NCI-H82 (cell line): ENCODE results near the gene TMEM117.
A peak's percentile ranks its signal among the peaks of the same experiment; 100 is the strongest.
"Not testable (repeated sequence)": the region's sequence is repeated elsewhere in the genome, so short reads cannot be mapped to it uniquely, and the experiment has no call there.

ENCODE experiments used
- DNase-seq: peaks from one replicate; lab custom pipeline; 2025; lab: John Stamatoyannopoulos, UW

The TMEM117 gene

DNA sequence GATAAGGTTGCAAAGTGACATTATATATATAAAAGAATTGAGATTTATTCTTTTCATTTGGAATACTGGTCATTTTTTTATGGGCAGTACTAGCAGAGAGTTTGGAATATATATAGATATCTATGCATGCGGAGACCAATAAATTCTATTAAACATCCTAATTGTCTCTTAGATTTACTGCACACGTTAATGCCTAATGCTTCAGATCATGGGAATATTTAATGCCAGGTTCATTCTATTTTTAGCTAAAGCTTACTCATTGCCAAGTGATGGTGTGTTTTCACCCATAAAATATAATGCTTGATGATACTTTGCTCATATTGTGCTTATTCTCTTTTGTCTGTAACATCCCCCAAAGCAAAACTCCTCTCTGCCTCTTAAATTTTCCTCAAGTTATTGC is 264.4 kb downstream of the TMEM117 start:
- no peak for DNase-seq

DNA sequence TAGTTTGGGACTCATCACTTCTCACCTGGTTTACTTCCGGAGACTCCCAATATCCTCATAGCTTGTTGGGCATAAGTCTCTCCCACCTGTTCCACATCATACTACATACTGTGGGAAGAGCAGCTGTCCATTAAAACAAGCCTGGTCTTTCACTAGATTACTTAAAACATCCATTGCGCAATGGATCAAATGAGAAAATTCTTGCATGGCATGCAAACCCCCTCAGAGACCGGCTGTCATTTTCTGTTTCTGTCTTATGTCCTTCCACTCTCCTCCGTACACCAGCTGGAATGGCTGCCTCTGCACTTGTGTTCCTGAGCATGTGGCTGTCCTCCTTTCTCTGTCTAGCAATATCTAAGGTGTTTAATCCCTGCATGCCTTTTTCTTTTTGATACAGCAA is 265.6 kb downstream of the TMEM117 start:
- DNase-seq: peak; percentile 62

DNA sequence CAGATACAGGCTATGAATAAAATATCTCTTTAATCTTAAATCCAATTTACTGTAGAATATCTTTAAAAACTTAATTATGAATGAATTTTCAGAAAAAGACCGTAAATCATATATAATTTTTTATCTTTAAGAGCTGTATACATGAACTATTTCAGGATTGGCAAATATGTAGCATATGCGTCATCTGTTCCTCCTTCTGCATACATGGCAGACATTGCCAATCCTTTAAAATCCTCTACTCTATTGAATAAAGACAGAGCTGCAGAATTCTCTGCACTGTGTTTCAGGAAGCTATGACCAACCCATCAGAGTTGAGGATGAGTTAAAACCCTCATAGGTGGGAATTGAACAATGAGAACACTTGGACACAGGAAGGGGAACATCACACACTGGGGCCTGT is 279.0 kb downstream of the TMEM117 start:
- no peak for DNase-seq

DNA sequence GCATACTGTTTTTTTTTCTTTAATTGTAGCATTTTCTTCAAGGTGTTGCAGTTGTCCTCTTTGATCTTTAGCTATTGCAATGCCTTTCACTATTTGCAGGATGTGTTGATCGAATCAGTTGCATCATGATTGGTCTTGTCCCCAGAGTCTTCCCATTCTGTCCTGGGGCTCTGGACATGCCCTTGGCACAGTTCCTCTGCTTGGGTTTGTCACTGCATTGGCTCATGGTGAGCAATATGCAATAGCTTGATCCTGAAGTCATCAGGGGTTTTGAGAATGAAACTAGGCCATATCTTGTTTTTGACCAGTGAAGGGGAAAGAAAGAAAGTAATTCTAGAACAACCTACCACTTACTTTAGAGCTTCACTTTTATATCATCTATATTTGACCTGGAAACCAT is 281.5 kb downstream of the TMEM117 start:
- no peak for DNase-seq

DNA sequence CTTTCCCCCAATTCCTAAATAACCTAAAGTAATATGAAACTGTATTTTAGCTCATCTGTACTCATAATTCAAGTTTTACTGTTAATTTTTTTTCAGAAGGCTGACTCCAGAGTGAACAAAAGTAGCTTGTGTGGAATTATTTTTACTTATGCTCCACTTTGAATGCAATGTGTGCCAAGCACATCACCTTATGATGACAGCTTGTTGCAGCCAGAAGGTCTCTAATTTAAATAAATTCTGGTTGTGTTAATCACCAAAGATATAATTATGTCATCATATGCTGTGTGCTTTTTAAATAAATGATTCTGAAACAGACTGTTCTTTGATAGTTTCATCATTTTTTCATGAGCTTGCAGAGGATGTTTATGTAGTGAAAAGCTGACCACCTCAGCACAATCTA is 283.1 kb downstream of the TMEM117 start:
- DNase-seq: no peak

DNA sequence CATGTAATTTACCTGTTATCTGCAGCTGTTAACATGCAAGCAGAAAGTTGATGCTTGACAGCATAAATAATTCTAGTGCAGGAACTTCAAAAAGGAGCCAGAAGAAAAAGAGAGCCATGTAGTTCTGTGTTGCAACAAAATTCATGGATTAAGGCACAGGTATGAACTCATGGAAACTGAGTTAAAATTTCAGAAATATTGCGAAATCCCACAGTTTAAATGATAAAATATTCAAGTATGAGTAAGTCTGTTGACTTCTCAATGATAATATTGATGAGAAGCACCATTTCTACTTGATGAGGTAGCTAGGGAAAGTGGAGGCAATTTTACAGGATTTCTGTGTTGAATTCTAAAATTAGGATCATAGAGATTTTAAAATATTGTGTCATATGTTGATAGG is 290.9 kb downstream of the TMEM117 start:
- DNase-seq: no peak

DNA sequence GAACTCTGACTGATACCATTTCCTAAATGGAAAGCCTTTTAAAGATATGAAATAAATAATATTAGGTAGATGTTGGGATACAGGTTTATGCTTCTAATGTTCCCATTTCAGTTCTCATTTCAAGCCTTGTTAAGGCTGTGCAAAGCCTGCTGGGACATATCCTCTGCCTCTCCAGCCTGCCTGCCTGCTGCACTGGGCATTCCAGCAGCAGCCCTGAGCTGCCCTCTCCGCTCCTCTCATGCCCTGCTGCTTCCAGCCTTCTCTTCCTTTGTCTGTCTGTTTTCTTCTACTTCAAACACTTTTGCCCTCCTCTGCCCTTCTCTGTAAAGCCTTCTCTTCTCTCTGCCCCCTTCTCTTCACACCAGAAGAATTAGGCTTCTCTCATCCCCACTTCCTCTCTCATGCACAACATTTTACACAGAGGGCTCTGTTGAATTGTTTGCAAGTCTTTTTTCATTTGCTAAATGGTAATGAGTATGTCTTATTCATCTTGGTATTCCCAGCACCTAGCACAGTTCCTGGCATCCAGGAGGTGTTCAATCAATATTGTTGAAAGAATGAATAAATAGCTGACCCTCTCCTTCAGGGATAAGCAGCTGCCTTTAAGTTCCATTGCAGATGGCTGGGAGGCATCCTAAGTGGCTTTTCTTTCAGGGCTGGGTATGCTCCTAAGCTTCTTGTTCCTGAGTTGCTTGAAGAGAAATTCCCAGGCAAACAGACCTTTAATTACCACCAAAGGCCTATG is 292.3 kb downstream of the TMEM117 start:
- peak; percentile 70 for DNase-seq

DNA sequence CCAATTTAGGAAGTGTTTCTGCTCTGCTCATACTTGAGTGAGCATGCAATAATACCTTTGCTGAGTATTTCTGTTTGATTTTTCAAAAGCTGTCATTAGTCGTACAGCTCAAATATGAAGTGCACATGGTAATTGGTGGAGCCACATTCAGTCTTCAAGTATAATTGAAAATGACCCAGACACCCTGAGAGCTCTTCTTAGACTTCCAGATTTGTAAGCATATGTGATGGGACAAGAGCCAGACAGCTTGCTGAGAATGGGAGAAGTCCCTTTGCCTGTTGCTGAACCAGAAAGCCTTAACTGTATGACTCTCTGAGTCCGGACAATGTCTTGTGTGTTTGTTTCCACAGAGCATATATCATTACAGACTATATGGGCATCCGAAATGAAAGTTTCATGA is 307.3 kb downstream of the TMEM117 start:
- no peak for DNase-seq

DNA sequence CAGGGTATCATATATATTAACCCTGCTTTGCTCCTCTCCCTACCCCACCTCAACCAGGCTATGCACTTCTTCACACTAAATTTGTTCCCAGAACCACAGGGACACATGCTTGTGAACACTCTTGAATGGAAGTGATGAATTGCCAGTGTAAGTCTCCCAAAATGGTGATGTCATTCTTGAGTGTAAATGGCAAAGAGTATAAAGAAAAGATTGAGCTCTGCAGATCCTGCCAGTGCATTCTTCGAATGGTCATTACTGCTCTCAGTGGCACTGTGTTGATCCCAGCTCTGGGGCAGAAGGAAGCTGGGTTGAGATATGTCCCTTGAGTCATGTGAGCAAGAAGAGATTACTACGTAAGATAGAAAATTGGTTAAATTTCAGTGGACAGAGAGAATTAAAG is 313.1 kb downstream of the TMEM117 start:
- DNase-seq: no peak

DNA sequence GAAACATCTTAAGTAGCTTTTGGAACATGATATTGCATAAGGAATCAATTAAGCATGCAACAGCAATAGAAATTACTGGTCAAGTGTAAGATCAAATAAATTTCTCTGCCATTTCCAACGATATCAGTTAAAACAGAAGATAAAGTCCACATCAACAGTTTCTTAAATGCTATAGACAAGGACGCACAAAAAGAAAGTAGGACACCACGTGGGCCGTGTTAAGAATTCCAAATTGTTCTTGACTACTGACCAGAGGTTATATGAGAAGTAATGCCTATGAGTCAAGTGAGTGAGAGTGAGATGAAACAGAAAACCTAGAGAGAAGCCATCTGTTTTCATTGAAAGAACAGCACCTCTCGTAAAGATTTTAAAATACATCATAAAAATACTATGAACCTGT is 318.2 kb downstream of the TMEM117 start:
- no peak for DNase-seq

DNA sequence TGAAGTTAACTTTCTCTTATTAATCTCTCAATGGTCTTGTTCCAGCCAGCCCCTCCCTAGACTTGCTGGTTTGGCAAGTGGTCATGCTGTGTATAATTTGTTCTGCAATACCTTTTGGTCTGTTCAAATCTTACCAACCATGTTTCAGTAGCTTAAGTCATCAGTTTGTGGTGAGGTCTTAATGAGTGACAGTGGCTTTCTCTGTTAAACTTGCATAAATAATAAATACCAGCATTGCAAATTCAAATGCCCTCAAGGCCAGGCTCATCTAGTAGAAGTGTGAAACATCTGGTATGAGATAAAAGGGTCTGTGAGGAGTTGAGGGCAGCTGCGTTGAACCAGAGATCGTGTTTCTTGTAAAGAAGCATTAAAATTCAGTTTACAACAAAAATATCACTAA is 319.5 kb downstream of the TMEM117 start:
- no peak for DNase-seq

DNA sequence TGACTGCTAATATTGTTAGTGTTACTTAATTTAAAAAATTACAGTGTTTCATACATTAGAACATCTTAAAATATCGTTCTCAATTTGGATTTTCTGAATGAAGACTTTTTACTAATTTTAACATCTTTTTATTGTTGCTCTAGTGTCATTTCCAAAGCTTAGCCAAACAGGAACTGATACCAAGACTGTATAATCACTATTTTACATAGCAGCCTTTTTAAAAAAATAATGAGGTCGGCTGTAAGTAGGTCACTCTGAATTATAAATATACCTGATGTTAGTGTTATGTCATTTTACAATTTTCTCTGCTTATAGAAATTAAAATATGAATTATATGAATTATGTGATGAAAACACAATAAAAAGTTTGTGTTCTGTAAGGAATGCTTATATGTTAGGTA is 321.5 kb downstream of the TMEM117 start:
- DNase-seq: no peak

DNA sequence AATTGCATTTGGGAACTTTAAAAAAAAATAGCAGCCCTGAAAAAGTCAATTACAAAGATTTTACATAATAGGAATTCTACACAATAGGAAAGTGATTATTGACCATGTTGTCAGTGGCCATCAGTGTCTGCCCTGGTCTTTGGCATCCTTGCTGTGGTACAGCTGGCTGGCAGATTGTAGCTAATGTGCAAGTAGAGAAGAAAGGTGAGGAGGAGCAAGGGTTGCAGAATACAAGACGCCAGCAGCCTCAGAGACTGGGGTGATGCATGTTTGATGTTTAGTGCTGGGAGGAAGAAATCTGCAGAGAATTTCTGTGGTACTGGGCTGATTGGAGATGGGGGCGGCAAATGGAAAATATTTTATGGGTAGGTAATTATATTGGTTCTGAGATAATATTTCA is 322.9 kb downstream of the TMEM117 start:
- DNase-seq: no peak

DNA sequence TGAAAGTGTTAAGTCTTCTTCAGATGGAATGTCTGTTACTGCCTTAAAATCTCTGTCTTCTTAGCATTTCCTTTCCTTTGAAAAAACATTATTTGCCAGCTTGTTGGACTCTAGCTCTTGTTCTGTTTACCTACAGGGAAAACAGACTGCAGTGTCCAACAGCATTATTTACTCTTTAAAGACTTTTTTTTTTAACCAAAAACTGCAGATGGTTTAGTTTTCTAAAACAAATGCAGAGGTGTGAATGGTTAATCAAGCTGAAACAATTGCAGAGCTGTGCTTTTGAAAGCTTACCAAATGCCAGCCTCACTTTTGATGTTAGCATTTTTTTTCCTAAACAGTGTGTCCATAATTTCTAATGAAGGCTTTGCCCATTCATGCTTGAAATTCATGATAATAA is 323.3 kb downstream of the TMEM117 start:
- DNase-seq: no peak

DNA sequence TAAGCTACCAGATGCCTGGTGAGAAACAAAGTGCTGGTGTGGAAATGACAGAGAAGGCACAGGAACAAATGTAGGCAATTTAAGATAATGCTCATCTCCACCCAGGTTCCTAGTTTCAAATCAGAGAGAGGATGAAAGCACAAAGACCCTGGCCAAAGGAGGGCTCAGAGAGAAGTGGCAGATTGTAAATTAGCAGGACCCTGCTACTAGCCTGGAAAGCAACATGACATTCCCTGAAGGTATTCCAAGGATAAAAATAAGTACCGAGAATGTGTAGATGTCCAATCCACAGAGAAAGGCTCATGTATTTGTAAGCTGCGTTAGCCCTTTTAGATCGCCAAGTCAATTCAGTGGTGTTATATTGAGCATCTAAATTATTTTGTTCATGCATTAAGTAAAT is 324.0 kb downstream of the TMEM117 start:
- DNase-seq: no peak

DNA sequence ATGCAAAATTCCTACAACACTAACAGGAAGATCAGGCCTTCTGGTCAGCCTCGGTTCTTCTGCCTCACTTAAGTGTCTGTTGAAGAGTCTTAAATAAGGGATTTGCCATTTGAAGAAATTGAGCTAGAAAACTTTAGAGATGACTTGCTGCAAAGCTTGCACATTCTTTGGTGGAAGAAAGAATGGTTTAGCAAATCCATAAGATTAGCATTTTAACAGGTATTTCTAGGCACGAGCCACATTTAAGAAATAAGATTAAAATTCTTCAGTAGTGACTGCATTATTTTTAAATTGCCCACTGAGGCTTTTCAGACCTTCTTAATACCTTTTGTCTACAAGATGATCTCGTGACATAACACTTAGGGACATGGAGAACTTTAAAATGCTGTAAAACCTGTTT is 327.1 kb downstream of the TMEM117 start:
- no peak for DNase-seq

DNA sequence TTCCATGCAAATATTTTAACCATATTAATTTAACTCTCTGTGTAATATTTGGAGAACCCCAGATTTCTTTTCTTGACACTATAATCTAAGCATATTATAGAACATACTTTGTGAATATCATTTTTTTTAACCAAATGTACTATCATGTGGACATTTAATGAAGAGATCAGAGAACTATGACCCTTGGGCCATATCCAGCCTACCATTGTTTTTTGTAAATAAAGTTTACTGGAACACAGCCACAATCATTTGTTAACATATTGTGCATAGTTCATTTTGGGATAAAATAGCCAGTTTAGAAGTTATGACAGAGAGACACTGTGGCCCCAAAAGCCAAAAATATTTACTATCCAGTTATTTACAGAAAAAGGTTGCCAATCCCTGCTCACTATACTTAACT is 338.2 kb downstream of the TMEM117 start:
- no peak for DNase-seq

DNA sequence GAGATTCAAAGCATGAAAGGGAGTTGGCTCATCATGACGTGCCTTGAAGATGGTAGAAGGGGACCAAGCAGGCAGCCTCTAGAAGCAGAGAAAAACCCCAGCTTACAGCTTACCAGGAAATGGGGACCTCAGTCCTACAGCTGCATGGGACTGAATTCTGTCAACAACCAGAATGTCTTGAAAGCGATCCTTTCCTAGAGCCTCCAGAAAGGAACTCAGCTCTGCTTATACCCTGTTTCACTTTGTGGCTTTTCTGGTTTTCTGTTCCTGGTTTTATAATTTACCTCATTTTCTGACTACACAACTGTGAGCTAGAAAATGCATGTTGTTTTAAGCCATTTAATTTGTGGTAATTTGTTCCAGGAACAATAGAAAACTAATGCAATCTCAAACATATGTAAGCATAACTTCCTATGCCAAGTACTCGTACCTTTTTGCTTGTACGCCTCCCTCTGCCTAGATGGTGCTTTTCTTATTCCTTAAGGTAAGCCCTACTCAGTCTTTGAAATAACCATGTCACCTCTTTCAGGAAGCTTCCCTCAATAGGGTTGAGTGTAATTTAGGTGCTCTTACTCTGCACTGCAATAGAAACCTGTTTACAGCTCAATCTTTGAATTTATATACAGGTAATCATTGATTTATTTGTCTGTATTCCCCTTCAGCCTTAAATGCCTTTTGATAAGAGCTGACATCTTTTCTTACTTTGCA is 348.8 kb downstream of the TMEM117 start:
- no peak for DNase-seq

DNA sequence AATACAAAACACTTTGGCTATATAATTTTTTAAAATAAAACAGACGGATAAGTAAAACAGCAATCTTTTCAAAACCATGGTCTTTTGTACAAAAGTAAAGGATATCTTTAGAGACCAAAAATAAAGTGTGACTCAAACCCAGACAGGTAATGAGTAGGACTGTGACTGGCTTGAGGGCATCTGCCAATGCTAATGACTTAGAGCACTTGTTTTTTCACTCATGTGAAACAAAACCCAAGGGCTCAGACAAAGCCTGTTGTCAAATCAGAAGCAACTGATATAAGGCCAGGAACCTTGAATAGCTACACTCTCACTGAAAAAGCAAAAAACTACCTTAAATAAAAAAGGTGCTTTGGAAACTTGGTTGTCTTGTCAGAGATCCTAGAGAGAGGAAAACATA is 357.4 kb downstream of the TMEM117 start:
- no peak for DNase-seq

DNA sequence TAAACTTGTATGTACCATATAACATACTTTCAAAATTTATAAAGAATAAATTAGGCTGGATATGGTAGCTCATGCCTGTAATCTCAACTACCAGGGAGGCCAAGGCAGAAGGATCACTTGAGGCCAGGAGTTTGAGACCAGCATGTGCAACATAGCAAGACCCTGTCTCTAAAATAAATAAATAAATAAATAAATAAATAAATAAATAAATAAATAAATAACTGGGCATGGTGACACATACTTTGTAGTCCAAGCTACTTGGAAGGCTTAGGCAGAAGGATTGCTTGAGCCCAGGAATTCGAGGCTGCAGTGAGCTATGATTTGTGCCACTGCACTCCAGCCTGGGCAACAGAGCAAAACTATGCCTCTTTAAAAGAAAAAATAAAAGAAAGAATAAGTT is 359.8 kb downstream of the TMEM117 start:
- not testable (repeated sequence) for DNase-seq

DNA sequence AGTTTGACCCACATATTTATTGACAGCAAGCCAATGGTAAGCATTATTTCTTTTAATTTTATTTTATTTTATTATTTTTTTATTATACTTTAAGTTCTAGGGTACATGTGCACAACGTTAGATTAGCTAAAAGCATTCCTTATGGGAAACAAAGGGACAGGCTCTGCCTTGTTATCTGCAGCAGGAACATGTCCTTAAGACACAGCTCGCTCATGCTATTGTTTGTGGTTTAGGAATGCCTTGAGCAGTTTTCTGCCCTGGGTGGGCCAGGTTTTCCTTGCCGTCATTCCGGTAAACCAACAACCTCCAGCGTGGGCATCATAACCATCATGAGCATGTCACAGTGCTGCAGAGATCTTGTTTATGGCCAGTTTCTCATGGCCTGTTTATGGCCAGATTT is 370.2 kb downstream of the TMEM117 start:
- no peak for DNase-seq

DNA sequence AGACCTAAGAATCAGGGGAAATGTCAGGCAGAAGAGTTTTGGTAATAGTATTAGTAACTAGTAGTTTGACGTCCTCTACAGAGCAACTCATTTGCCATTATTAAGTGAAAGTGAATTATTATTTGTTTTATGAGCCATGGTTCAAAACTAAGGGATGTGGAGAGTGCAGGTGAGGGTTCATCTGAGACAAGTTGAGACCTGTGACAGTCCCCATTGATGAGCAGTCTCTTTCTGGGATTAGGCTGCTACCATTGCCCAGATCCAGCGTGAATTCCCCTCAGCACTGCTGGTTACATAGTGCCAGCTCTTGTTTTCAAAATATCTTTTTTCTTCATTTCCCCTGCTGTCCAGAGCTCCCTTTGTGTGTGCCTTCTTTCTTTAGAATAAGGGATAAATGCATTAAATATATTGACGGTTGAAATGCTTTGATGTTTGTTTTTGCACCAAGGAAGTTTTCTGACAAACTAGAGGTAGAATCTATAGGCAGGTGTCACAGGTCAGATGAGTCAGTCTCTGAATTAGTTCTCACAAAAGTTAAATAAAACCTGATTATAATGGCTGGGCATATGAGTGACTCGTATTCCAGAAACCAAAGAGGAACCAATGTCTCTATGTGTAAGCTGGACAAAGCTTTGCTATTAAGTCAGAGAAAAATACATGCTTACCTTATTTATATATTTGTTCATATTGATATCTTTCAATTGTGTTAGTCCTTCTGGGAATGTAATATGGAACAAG is 381.4 kb downstream of the TMEM117 start:
- no peak for DNase-seq

DNA sequence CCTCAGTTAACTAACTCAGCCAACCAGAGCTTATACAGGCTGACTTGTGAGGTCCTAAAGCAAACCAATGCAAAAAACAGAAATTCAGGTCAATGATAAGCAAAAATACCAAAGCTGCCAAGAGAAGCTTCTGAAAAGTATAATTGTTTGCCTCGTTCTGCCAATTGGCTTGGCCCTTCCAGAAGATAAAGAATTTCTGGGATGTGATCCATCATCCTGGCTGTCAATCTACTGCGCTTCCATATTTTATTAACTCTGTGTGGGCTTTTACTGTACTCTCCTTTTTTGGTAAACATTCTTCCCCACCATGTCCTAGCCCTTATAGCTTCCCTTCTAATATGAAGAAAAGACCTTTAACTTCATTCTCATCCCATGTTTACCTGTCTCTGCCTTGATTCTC is 387.9 kb downstream of the TMEM117 start:
- no peak for DNase-seq
